Loucy (cell line): ENCODE measurements around the gene P2RY2.

Source experiments
- H2AFZ ChIP-seq: fragments of 200-600 bp; sonication (generic); 2 replicates; pipeline ENCODE4 v1.6.0; 2016; ENCODE audit warnings: antibody characterized with exemption, mild to moderate bottlenecking, low read length, moderate library complexity
- H3F3A ChIP-seq: fragments of 200-600 bp; 2 replicates; pipeline ENCODE4 v1.6.0; 2016; ENCODE audit warnings: antibody characterized with exemption, low read depth, mild to moderate bottlenecking
- H3K27me3 ChIP-seq: fragments of 200-600 bp; sonication (generic); 2 replicates; pipeline ENCODE4 v1.6.1; 2014; ENCODE audit warnings: low read length, mild to moderate bottlenecking; ENCODE audit not compliant: insufficient read depth, poor library complexity, severe bottlenecking
- H3K36me3 ChIP-seq: fragments of 200-600 bp; sonication (generic); 2 replicates; pipeline ENCODE4 v1.6.1; 2016; ENCODE audit warnings: low read length; ENCODE audit not compliant: insufficient read depth
- H3K4me1 ChIP-seq: fragments of 200-600 bp; sonication (generic); 2 replicates; pipeline ENCODE4 v1.5.1; 2014; ENCODE audit warnings: low read length, mild to moderate bottlenecking; ENCODE audit not compliant: insufficient read depth, poor library complexity, severe bottlenecking
- H3K4me2 ChIP-seq: fragments of 200-600 bp; sonication (generic); 2 replicates; pipeline ENCODE4 v1.6.0; 2014; ENCODE audit warnings: antibody characterized with exemption, low read length, low read depth, mild to moderate bottlenecking; ENCODE audit not compliant: poor library complexity, severe bottlenecking
- H3K4me3 ChIP-seq: fragments of 200-600 bp; sonication (generic); 2 replicates; pipeline ENCODE4 v1.5.1; 2014; ENCODE audit warnings: low read length, mild to moderate bottlenecking, mixed read lengths; ENCODE audit not compliant: poor library complexity, severe bottlenecking
- H3K79me2 ChIP-seq: fragments of 200-600 bp; sonication (generic); 2 replicates; pipeline ENCODE4 v1.6.1; 2014; ENCODE audit warnings: low read length; ENCODE audit not compliant: insufficient read depth
- H3K9ac ChIP-seq: fragments of 200-600 bp; sonication (generic); 2 replicates; pipeline ENCODE4 v1.6.0; 2014; ENCODE audit warnings: mild to moderate bottlenecking, low read depth, low read length, moderate library complexity; ENCODE audit not compliant: poor library complexity, severe bottlenecking
- H3K9me2 ChIP-seq: fragments of 200-600 bp; sonication (generic); replicated peaks from 2 replicates; pipeline ENCODE4 v1.6.1; 2016; ENCODE audit warnings: low read depth, low read length, mixed read lengths
- H3K9me3 ChIP-seq: fragments of 200-600 bp; sonication (generic); 2 replicates; pipeline ENCODE4 v1.6.1; 2014; ENCODE audit warnings: mild to moderate bottlenecking, antibody characterized with exemption, low read length, low read depth; ENCODE audit not compliant: insufficient read depth
- H4K20me1 ChIP-seq: fragments of 200-600 bp; sonication (generic); 2 replicates; pipeline ENCODE4 v1.6.0; 2014; ENCODE audit warnings: antibody characterized with exemption, low read length, mild to moderate bottlenecking; ENCODE audit not compliant: insufficient read depth, poor library complexity, severe bottlenecking
- EZH2phosphoT487 ChIP-seq: fragments of 200-600 bp; IDR thresholded peaks from 2 replicates; pipeline ENCODE4 v1.6.1; 2018; ENCODE audit warnings: antibody characterized with exemption, mild to moderate bottlenecking, moderate library complexity, borderline replicate concordance
- TF ChIP-seq, protein P1 (sequence below): fragments of 200-600 bp; sonication (generic); conservative IDR thresholded peaks from 2 replicates; pipeline ENCODE4 v1.5.1; 2014; ENCODE audit warnings: mild to moderate bottlenecking, antibody characterized with exemption, low read length

The P2RY2 gene

DNA sequence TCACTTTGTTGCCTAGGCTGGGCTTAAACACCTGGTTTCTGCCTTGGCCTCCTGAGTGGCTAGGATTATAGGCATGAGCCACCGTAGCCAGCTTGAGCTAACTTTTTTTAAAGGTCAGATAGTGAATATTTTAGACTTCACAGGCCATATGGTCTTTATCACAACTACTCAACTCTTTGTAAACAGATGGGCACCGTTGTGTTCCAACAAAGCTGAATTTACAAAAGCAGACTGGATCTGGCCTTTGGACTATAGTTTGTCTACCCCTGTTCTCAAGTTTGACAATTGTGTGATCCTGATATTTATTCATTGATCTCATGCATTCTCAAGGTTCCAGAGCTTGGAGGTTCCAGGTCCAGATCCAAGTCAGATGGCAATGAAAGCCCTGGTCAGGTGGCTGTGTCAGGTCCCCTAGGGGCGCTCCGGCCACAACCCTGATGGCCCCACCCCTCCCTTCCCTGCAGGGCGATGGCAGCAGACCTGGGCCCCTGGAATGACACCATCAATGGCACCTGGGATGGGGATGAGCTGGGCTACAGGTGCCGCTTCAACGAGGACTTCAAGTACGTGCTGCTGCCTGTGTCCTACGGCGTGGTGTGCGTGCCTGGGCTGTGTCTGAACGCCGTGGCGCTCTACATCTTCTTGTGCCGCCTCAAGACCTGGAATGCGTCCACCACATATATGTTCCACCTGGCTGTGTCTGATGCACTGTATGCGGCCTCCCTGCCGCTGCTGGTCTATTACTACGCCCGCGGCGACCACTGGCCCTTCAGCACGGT lies 15.8 kb downstream of the P2RY2 start:
- no peak overlapping the region for H3K9ac ChIP-seq
- TF ChIP-seq EZH2phosphoT487: no peak
- TF ChIP-seq, protein P1, sequence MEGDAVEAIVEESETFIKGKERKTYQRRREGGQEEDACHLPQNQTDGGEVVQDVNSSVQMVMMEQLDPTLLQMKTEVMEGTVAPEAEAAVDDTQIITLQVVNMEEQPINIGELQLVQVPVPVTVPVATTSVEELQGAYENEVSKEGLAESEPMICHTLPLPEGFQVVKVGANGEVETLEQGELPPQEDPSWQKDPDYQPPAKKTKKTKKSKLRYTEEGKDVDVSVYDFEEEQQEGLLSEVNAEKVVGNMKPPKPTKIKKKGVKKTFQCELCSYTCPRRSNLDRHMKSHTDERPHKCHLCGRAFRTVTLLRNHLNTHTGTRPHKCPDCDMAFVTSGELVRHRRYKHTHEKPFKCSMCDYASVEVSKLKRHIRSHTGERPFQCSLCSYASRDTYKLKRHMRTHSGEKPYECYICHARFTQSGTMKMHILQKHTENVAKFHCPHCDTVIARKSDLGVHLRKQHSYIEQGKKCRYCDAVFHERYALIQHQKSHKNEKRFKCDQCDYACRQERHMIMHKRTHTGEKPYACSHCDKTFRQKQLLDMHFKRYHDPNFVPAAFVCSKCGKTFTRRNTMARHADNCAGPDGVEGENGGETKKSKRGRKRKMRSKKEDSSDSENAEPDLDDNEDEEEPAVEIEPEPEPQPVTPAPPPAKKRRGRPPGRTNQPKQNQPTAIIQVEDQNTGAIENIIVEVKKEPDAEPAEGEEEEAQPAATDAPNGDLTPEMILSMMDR: no peak

DNA sequence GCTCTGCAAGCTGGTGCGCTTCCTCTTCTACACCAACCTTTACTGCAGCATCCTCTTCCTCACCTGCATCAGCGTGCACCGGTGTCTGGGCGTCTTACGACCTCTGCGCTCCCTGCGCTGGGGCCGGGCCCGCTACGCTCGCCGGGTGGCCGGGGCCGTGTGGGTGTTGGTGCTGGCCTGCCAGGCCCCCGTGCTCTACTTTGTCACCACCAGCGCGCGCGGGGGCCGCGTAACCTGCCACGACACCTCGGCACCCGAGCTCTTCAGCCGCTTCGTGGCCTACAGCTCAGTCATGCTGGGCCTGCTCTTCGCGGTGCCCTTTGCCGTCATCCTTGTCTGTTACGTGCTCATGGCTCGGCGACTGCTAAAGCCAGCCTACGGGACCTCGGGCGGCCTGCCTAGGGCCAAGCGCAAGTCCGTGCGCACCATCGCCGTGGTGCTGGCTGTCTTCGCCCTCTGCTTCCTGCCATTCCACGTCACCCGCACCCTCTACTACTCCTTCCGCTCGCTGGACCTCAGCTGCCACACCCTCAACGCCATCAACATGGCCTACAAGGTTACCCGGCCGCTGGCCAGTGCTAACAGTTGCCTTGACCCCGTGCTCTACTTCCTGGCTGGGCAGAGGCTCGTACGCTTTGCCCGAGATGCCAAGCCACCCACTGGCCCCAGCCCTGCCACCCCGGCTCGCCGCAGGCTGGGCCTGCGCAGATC lies 16.5 kb downstream of the P2RY2 start:
- H4K20me1 ChIP-seq: no peaks in the 10 kb centered on the region
- no peaks in the 10 kb centered on the region for H3K79me2 ChIP-seq
- H3K4me1 ChIP-seq: no peaks in the 10 kb centered on the region
- no peaks in the 10 kb centered on the region for H3K36me3 ChIP-seq
- H3F3A ChIP-seq: no peaks in the 10 kb centered on the region
- no peak overlapping the region for H3K4me3 ChIP-seq
- no peak for TF ChIP-seq EZH2phosphoT487
- TF ChIP-seq, protein P1: no peak
- H3K9me3 ChIP-seq: no peaks in the 10 kb centered on the region
- no peak overlapping the region for H3K4me2 ChIP-seq
- no peaks in the 10 kb centered on the region for H3K9me2 ChIP-seq
- H2AFZ ChIP-seq: no peak overlapping the region
- no peak overlapping the region for H3K9ac ChIP-seq
- no peaks in the 10 kb centered on the region for H3K27me3 ChIP-seq

More for the DNA sequence above, 15.8 kb downstream of the P2RY2 start:
- no peak overlapping the region for H3K4me2 ChIP-seq
- no peaks in the 10 kb centered on the region for H4K20me1 ChIP-seq
- H3K4me1 ChIP-seq: no peaks in the 10 kb centered on the region
- no peaks in the 10 kb centered on the region for H3K27me3 ChIP-seq
- H3K9me2 ChIP-seq: no peaks in the 10 kb centered on the region
- no peaks in the 10 kb centered on the region for H3F3A ChIP-seq
- H3K4me3 ChIP-seq: no peak overlapping the region
- H3K9me3 ChIP-seq: no peaks in the 10 kb centered on the region
- H2AFZ ChIP-seq: no peak overlapping the region
- H3K36me3 ChIP-seq: no peaks in the 10 kb centered on the region
- no peaks in the 10 kb centered on the region for H3K79me2 ChIP-seq

DNA sequence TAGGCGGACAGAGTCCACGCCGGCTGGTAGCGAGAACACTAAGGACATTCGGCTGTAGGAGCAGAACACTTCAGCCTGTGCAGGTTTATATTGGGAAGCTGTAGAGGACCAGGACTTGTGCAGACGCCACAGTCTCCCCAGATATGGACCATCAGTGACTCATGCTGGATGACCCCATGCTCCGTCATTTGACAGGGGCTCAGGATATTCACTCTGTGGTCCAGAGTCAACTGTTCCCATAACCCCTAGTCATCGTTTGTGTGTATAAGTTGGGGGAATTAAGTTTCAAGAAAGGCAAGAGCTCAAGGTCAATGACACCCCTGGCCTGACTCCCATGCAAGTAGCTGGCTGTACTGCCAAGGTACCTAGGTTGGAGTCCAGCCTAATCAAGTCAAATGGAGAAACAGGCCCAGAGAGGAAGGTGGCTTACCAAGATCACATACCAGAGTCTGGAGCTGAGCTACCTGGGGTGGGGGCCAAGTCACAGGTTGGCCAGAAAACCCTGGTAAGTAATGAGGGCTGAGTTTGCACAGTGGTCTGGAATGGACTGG lies 17.2 kb downstream of the P2RY2 start:
- no peaks in the 10 kb centered on the region for H3K36me3 ChIP-seq
- no peak overlapping the region for H3K4me2 ChIP-seq
- H3K4me3 ChIP-seq: no peak overlapping the region
- no peaks in the 10 kb centered on the region for H3K4me1 ChIP-seq
- no peaks in the 10 kb centered on the region for H3K9me3 ChIP-seq
- H3F3A ChIP-seq: no peaks in the 10 kb centered on the region
- no peak overlapping the region for H2AFZ ChIP-seq
- no peaks in the 10 kb centered on the region for H3K27me3 ChIP-seq
- H4K20me1 ChIP-seq: no peaks in the 10 kb centered on the region
- H3K79me2 ChIP-seq: no peaks in the 10 kb centered on the region
- no peaks in the 10 kb centered on the region for H3K9me2 ChIP-seq
- no peak overlapping the region for H3K9ac ChIP-seq
- TF ChIP-seq, protein P1: no peak
- no peak for TF ChIP-seq EZH2phosphoT487
